A549 treated with Hydrocortisone at 1 μM for 4 hours (cell line): ENCODE measurements around the gene KNG1. TPM values are rescaled to one million over a fixed set of nuclear protein-coding genes. Genes with fewer than 3 reads are reported as not detected.

Experiments used
- total RNA-seq: library from RNA; stranded (reverse); fragments of 200-300 nt; extraction: Qiagen RNA extraction; gene quantifications from 5 replicates; pipeline ENCODE4 v1.2.3, GENCODE V29; 2022

Gene KNG1
- total RNA-seq, result 0.06 TPM in 1 of 5 replicates, not detected in the others

DNA sequence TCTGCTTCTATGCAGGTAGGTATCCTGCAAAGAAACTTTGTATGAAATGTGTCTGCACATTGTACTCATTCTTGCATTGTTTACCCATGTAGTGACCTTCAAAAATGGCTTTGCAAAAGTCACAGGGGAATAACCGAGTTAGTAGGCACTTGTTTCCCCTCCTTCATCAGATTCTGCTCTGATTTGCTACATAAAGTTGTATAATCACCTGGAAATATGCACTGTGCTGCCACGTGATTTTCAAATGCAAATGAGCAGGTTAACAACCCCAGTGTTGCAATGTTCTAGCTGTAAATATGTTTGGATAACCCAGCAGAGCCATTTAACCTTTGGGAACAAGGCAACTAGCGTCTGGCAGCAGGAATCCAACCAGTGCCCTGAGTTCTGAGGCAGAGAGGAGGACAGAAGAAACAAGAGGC is at the start of gene KNG1:
TSS of gene KNG1 (plus strand) at position 321 of the 419 bp plus-strand sequence. CDS start 184 bp downstream, outside the sequence.

GRCh38 chr3:186783058-186783730 is 66.0 kb downstream of the KNG1 start, which contains the start of gene EIF4A2:
EIF4A2 (plus strand) TSS chr3:186783577; CDS start chr3:186783611, 34 bp downstream.

Other genes starting within 250 kb of the KNG1 start
- gene CRYGS, start 173.0 kb upstream of the KNG1 start, total RNA-seq, result 0.38 to 0.89 TPM (median 0.78 TPM) in 5 replicates
- 6.0 to 8.0 TPM (median 6.6 TPM) in 5 replicates for gene TBCCD1, start 150.0 kb upstream of the KNG1 start, total RNA-seq
- 48.3 to 54.8 TPM (median 52.8 TPM) in 5 replicates for gene DNAJB11, start 146.6 kb upstream of the KNG1 start, total RNA-seq
- gene AHSG, start 104.3 kb upstream of the KNG1 start, total RNA-seq, result 0.09 to 0.13 TPM (median 0.12 TPM) in 4 of 5 replicates, not detected in the other
- 0.12 to 0.34 TPM (median 0.15 TPM) in 3 of 5 replicates, not detected in the others for gene FETUB, start 77.0 kb upstream of the KNG1 start, total RNA-seq
- gene HRG, start 51.3 kb upstream of the KNG1 start, total RNA-seq, result not detected in 5 replicates
- 126 to 149 TPM (median 136 TPM) in 5 replicates for gene EIF4A2, start 66.2 kb downstream of the KNG1 start, total RNA-seq
- gene RFC4, start 89.1 kb downstream of the KNG1 start, total RNA-seq, result 41.0 to 61.1 TPM (median 47.8 TPM) in 5 replicates
- gene ADIPOQ, start 125.4 kb downstream of the KNG1 start, total RNA-seq, result not detected in 5 replicates
- gene ST6GAL1, start 213.2 kb downstream of the KNG1 start, total RNA-seq, result 2.9 to 4.5 TPM (median 3.9 TPM) in 5 replicates